HepG2 (cell line): ENCODE data around the gene PAFAH1B2. TPM values are rescaled to one million over a fixed set of nuclear protein-coding genes. Genes with fewer than 3 reads are reported as not detected.

Experiments used
- TFDP2 ChIP-seq: sonication (generic); formaldehyde crosslinking; IDR thresholded peaks from 2 replicates; pipeline ENCODE4 v1.4.0; 2020; ENCODE audit warnings: missing genetic modification reagents
- ZNF724P ChIP-seq: sonication (generic); formaldehyde crosslinking; IDR thresholded peaks from 2 replicates; pipeline ENCODE4 v1.8.0; 2022; ENCODE audit warnings: missing genetic modification reagents, borderline replicate concordance
- polyA plus RNA-seq, 8 experiments: library from polyadenylated mRNA; depleted of rRNA in 3 of 8; stranded (reverse) in 7 of 8; unstranded in 1 of 8; fragments of >200 nt; fragmentation: Illumina TruSeq in 4 of 8; extraction: Trizol in 4 of 8; gene quantifications; 2 replicates each; pipeline versions ENCODE4 v1.2.1 to v1.2.3, GENCODE V29; 2011 to 2016; ENCODE audit warnings: low read depth in 4 of 8, missing spikeins in 1 of 8, mixed read lengths in 1 of 8; ENCODE audit not compliant: insufficient read depth in 1 of 8
- total RNA-seq, 5 experiments: library from RNA; depleted of rRNA; stranded (reverse); fragments of >200 nt; fragmentation: Illumina TruSeq; extraction: Trizol; gene quantifications; 2 replicates each; pipeline ENCODE4 v1.2.3, GENCODE V29; 2016; ENCODE audit warnings: low read depth in 1 of 5

The PAFAH1B2 gene
- total and polyA plus RNA-seq, 2 of the 13 experiments (the other 11 are each of a cell fraction or from before 2014, with no cell fraction given), result 28.8 to 104 TPM

- no peak for TF ChIP-seq TFDP2 (CRISPR knock-in tag)
- TF ChIP-seq ZNF724P, result no peak
- TF ChIP-seq, all 625 proteins: peak for 0
Measured at GRCh38 chr11:117225553-117226170, 81.6 kb downstream of the PAFAH1B2 start (continued).

Other genes with a start within 250 kb of the PAFAH1B2 start
- gene SIK3, start 45.9 kb upstream of the PAFAH1B2 start, total RNA-seq (2016; rRNA removed; fragmentation: Illumina TruSeq; extraction: Trizol), result 9.8 and 11.3 TPM in 2 replicates
- gene SIK3, start 45.9 kb upstream of the PAFAH1B2 start, polyA plus RNA-seq (2011; rRNA removed), result 5.7 and 8.0 TPM in 2 replicates
- 6.8 and 11.5 TPM in 2 replicates for gene SIDT2, start 34.5 kb downstream of the PAFAH1B2 start, total RNA-seq (2016; rRNA removed; fragmentation: Illumina TruSeq; extraction: Trizol)
- gene SIDT2, start 34.5 kb downstream of the PAFAH1B2 start, polyA plus RNA-seq (2011; rRNA removed), result 26.8 and 28.0 TPM in 2 replicates
- 75.4 and 93.7 TPM in 2 replicates for gene TAGLN, start 55.1 kb downstream of the PAFAH1B2 start, total RNA-seq (2016; rRNA removed; fragmentation: Illumina TruSeq; extraction: Trizol)
- 12.6 and 14.1 TPM in 2 replicates for gene TAGLN, start 55.1 kb downstream of the PAFAH1B2 start, polyA plus RNA-seq (2011; rRNA removed)
- gene PCSK7, start 87.8 kb downstream of the PAFAH1B2 start, total RNA-seq (2016; rRNA removed; fragmentation: Illumina TruSeq; extraction: Trizol), result 6.8 and 13.8 TPM in 2 replicates
- gene PCSK7, start 87.8 kb downstream of the PAFAH1B2 start, polyA plus RNA-seq (2011; rRNA removed), result 13.4 and 14.4 TPM in 2 replicates
- gene RNF214, start 88.4 kb downstream of the PAFAH1B2 start, total RNA-seq (2016; rRNA removed; fragmentation: Illumina TruSeq; extraction: Trizol), result 10.7 and 12.4 TPM in 2 replicates
- gene RNF214, start 88.4 kb downstream of the PAFAH1B2 start, polyA plus RNA-seq (2011; rRNA removed), result 12.6 and 12.8 TPM in 2 replicates
- 2.0 and 2.9 TPM in 2 replicates for gene BACE1-AS, start 147.1 kb downstream of the PAFAH1B2 start, total RNA-seq (2016; rRNA removed; fragmentation: Illumina TruSeq; extraction: Trizol)
- gene BACE1-AS, start 147.1 kb downstream of the PAFAH1B2 start, polyA plus RNA-seq (2011; rRNA removed), result 3.6 and 3.9 TPM in 2 replicates
- 7.5 and 10.2 TPM in 2 replicates for gene BACE1, start 172.0 kb downstream of the PAFAH1B2 start, total RNA-seq (2016; rRNA removed; fragmentation: Illumina TruSeq; extraction: Trizol)
- gene BACE1, start 172.0 kb downstream of the PAFAH1B2 start, polyA plus RNA-seq (2011; rRNA removed), result 17.9 and 19.0 TPM in 2 replicates
- gene CEP164, start 183.6 kb downstream of the PAFAH1B2 start, total RNA-seq (2016; rRNA removed; fragmentation: Illumina TruSeq; extraction: Trizol), result 9.6 and 15.2 TPM in 2 replicates
- 9.8 and 11.4 TPM in 2 replicates for gene CEP164, start 183.6 kb downstream of the PAFAH1B2 start, polyA plus RNA-seq (2011; rRNA removed)